Bone marrow (tissue), 2 donors: Measurements from ENCODE around the gene EID2B.

Experiments
- DNase-seq, 2 donors: peaks; one replicate each; lab custom pipeline; 2025; lab: John Stamatoyannopoulos, UW

EID2B gene

DNA sequence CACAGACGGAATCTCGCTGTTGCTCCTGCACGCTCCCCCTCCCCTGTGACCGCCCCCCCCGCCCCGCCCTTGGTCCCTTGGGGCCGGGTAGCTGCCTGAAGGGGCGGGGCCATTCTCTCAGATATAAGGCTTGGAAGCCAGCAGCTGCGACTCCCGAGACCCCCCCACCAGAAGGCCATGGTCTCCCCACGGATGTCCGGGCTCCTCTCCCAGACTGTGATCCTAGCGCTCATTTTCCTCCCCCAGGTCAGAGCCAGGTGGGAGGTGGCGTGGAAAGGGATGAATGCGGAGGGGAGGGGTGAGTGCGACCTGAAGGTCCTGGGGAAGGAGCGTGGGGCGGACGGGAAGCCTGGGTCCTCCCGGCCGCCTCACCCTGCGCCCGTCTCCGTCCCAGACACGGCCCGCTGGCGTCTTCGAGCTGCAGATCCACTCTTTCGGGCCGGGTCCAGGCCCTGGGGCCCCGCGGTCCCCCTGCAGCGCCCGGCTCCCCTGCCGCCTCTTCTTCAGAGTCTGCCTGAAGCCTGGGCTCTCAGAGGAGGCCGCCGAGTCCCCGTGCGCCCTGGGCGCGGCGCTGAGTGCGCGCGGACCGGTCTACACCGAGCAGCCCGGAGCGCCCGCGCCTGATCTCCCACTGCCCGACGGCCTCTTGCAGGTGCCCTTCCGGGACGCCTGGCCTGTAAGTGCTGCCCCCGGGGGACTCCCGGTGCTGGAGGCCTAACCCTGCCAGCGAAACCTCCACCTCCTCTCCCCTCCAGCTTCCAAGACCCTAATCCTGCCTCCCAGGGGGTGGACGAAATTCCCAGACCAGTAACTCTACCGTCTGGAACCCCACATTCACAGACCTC lies 33.6 kb downstream of the EID2B start, which contains the start of gene DLL3:
Gene DLL3 (plus strand): TSS at position 150 of the 845 bp plus-strand sequence. CDS start 28 bp downstream, at position 178.
- no peak for DNase-seq

DNA sequence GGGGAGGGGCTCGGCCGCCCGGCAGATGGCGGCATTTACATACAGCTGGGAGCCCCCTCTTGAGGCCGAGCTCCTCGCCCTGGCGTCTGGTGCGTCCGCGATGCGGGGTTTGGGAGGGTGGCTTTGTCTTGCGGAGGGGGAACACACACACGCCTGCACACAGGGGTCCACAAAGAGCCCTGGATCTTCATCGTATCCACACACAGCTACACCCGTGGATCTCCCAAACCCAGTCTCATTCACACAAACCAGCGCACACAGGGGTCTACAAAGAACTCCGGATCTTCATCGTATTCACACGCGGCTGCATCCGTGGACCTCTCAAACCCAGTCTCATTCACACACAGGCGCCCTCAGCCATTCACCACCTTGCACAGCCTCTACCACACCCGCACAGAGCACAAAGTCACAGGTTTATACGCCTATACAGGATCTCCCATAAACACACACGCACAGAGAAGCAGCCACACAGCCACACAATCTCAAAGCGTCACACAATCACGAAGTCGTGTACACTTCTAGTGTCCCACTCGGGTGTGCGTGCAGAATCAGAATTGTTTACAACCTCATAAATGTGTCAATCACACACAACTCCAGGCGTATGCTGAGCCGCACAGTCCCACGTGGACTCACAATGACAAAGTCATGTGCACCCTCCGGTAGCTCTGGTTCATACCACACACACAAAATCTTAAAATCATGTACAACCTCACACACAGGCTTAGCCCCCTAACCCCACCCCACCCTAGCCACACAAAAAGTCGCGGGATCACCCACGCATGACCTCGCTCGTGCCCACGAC lies 34.5 kb downstream of the EID2B start:
- DNase-seq, result no peak

DNA sequence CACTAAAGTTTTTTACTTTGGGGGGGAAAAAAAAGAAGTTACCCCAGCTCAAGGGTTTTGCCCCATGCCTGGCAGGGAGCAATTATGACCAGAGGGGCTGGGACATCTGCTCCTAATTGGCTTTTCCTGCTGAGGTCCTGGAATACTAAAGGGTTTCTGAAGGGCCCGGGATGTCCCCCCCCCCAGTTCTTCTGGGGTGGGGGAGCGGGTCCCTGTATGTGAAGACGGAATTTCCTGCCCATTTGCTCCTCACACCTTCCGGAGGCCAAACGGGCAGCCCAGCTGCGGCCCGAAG lies 35.0 kb downstream of the EID2B start:
- DNase-seq, result no peak

DNA sequence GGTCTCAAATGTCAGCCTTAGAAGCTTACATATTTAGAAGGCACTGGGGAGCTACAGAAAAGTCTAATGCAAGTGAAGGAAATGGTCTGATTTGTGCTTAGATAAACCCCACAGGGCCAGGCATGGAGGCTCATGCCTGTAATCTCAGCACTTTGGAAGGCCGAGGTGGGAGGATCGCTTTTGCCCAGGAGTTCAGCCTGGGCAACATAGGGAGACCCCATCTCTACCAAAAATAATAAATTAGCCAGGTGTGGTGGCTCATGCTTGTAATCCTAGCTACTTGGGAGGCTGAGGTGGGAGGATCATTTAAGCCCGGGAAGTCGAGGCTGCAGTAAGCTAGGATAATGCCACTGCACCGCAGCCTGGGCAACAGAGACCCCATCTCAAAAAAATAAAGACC lies 36.6 kb downstream of the EID2B start:
- DNase-seq, result no peak

GRCh38 chr19:39494661-39495060 lies 38.0 kb downstream of the EID2B start:
- no peak for DNase-seq

DNA sequence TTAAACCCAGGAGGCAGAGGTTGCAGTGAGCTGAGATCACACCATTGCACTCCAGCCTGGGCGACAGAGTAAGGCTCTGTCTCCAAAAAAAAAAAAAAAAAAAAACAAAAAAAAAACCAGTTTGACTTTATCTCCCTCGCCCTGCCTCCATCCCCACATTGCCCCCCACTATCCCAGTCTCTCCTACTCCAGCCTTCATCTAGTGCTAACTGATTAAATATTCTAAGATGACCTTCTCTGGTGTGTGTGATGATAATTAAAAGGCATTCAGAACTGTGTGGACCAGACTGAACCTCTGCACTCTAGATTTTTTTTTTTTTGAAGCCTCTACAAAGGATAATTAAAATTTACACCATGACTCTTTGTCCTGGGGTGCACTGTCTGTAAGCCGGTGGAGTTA lies 39.9 kb downstream of the EID2B start:
- no peak for DNase-seq

DNA sequence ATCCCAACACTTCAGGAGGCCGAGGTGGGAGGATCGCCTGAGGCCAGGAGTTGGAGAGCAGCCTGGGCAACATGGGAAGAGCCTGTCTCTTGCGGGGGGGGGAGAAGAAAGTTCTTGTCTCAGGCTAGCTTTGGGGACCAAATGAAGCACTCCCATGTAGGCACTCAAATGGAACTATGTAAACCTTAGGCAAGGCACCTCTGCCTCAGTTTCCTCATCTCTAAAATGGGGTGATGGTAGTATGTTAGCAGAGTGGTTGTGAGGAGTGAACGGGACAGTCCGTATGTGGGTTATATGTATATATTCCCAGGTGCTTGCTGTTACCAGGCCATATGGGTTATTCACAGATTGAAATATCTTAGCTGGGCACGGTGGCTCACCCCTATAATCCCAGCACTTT lies 40.4 kb downstream of the EID2B start:
- no peak for DNase-seq

DNA sequence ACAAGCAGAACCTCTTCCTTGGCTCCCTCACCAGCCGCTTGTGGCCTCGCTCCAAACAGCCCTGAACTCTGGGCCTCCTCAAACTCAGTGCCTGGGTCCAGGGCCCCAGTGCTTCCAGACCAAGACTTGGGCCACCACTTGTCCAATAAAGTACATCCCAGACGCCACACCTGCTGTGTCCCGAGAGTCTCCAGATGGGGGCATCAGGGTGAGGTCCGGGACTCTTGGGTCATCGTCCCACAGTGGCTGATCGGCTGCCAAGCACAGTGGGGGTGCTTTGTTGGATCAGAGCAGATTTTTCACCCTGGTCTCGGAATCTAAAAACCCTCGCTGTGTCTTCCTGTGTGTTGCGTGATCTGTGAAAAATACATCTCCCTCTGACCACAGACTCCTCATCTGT lies 42.9 kb downstream of the EID2B start:
- no peak for DNase-seq

DNA sequence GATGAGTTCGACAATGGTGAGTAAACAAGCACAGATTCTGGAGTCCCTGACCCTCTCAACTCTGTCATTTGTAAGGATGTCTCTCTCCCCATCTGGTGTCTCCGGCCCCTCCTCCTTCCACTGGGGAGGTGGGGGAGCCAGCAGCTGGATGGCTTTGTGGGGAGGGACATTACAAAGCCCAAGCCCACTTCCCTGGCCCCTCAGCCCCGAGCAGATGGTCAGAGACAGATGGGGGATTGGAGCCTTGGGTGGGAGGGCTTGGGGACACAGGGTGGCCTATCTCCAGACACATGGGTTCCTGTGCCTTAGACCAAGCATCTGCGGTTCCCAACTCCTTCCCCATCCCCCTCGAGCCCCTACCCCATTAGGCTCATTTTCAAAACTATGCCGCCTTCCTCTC lies 49.5 kb downstream of the EID2B start:
- no peak for DNase-seq

GRCh38 chr19:39481676-39482075 lies 51.0 kb downstream of the EID2B start:
- no peak for DNase-seq

DNA sequence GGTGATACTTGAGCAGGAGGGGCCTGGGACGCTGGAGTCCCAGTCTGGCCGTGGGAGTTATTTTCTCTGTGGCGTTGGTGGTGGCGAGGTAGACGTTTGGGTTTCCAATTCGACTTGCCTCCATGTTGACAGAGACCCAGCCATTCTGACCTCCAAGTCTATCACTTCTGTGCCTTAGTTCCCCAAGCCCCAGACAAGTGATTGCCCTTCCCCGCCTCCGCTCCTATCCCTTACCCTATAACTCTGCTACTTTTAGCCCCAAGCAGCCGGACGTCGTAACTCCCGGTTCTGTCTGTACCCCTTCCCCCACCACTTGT lies 51.5 kb downstream of the EID2B start:
- DNase-seq, result no peak
